Endothelial cell (in vitro differentiated cells): ENCODE measurements around the gene RORB. TPM values are rescaled to one million over a fixed set of nuclear protein-coding genes. Genes with fewer than 3 reads are reported as not detected.

ENCODE experiments used
- DNase-seq: peaks from one replicate; pipeline ENCODE4 v3.0.0; 2021; ENCODE audit warnings: low spot score
- H3K27ac Mint-ChIP-seq: one replicate; pipeline ENCODE4 v1.8.0; 2021; ENCODE audit warnings: mixed read lengths, inconsistent platforms; ENCODE audit not compliant: unreplicated experiment
- H3K27me3 Mint-ChIP-seq: one replicate; pipeline ENCODE4 v1.8.0; 2021; ENCODE audit warnings: mild to moderate bottlenecking, moderate library complexity, mixed read lengths, inconsistent platforms; ENCODE audit not compliant: unreplicated experiment
- H3K36me3 Mint-ChIP-seq: one replicate; pipeline ENCODE4 v1.8.0; 2021; ENCODE audit warnings: mild to moderate bottlenecking, low read depth, mixed read lengths, inconsistent platforms; ENCODE audit not compliant: unreplicated experiment
- H3K4me1 Mint-ChIP-seq: one replicate; pipeline ENCODE4 v1.8.0; 2021; ENCODE audit warnings: mild to moderate bottlenecking, mixed read lengths, inconsistent platforms; ENCODE audit not compliant: unreplicated experiment
- H3K4me3 Mint-ChIP-seq: one replicate; pipeline ENCODE4 v1.8.0; 2021; ENCODE audit warnings: mild to moderate bottlenecking, mixed read lengths, inconsistent platforms; ENCODE audit not compliant: unreplicated experiment
- H3K9me3 Mint-ChIP-seq: one replicate; pipeline ENCODE4 v1.8.0; 2021; ENCODE audit warnings: mixed read lengths, inconsistent platforms; ENCODE audit not compliant: unreplicated experiment
- CTCF ChIP-seq: fragments of 200-600 bp; sonication (generic); IDR thresholded peaks from one replicate; pipeline ENCODE4 v1.5.0; 2021; ENCODE audit warnings: antibody characterized with exemption; ENCODE audit not compliant: unreplicated experiment
- total RNA-seq: library from RNA; stranded (reverse); fragmentation: NEBNext Ultra II Directional; extraction: Animal tissue kit (Norgen Biotek cat#: 25700); gene quantifications from one replicate; pipeline ENCODE4 v1.2.1, GENCODE V29; 2021; ENCODE audit not compliant: unreplicated experiment

RORB gene
- total RNA-seq, 1 donor from 2014 or later = 0.51 TPM

GRCh38 chr9:74511333-74511732, 14.2 kb downstream of the RORB start:
- TF ChIP-seq CTCF = no peak
- H3K27ac Mint-ChIP-seq = no peak overlapping the region
- no peaks in the 10 kb centered on the region for H3K4me1 Mint-ChIP-seq
- no peaks in the 10 kb centered on the region for H3K9me3 Mint-ChIP-seq
- no peaks in the 10 kb centered on the region for H3K27me3 Mint-ChIP-seq
- no peak for DNase-seq
- H3K36me3 Mint-ChIP-seq = no peaks in the 10 kb centered on the region
- H3K4me3 Mint-ChIP-seq = no peak overlapping the region

- Mint-ChIP-seq H3K4me3 (no peak overlapping the region), H3K36me3 (no peaks in the 10 kb centered on the region), H3K4me1 (no peaks in the 10 kb centered on the region), H3K27ac (no peak overlapping the region), H3K9me3 (no peaks in the 10 kb centered on the region), H3K27me3 (no peaks in the 10 kb centered on the region)
- DNase-seq = no peak
- TF ChIP-seq CTCF = no peak
These were observed 15.3 kb downstream of the RORB start for GRCh38 chr9:74512416-74512815.

- Mint-ChIP-seq H3K27ac (no peak overlapping the region), H3K4me3 (no peak overlapping the region), H3K9me3 (no peaks in the 10 kb centered on the region), H3K36me3 (no peaks in the 10 kb centered on the region), H3K27me3 (no peaks in the 10 kb centered on the region), H3K4me1 (no peaks in the 10 kb centered on the region)
- no peak for DNase-seq
- TF ChIP-seq CTCF = no peak
These were observed 16.1 kb downstream of the RORB start for GRCh38 chr9:74513221-74513620.

GRCh38 chr9:74517188-74517587, 20.1 kb downstream of the RORB start:
- no peaks in the 10 kb centered on the region for H3K4me1 Mint-ChIP-seq
- no peak for DNase-seq
- H3K27ac Mint-ChIP-seq = no peak overlapping the region
- no peaks in the 10 kb centered on the region for H3K9me3 Mint-ChIP-seq
- no peaks in the 10 kb centered on the region for H3K36me3 Mint-ChIP-seq
- H3K4me3 Mint-ChIP-seq = no peak overlapping the region
- TF ChIP-seq CTCF = no peak
- no peaks in the 10 kb centered on the region for H3K27me3 Mint-ChIP-seq

- Mint-ChIP-seq H3K9me3 (no peaks in the 10 kb centered on the region), H3K4me3 (no peak overlapping the region), H3K36me3 (no peaks in the 10 kb centered on the region), H3K27ac (no peak overlapping the region), H3K27me3 (peaks cover 1% of the 10 kb centered on the region), H3K4me1 (no peaks in the 10 kb centered on the region)
- no peak for TF ChIP-seq CTCF
- no peak for DNase-seq
These were observed 22.3 kb downstream of the RORB start for GRCh38 chr9:74519419-74519818.
